Activated CD8-positive, alpha-beta T cell treated with anti-CD3 and anti-CD28 coated beads for 36 hours (primary cell): ENCODE results near the gene ETV6. TPM values are rescaled to one million over a fixed set of nuclear protein-coding genes. Genes with fewer than 3 reads are reported as not detected.

Experiments
- ATAC-seq: fragments of 200-7000 bp; cut with Tn5 transposase; one replicate; pipeline ENCODE4 v1.10.0; 2021; ENCODE audit warnings: mild to moderate bottlenecking, moderate library complexity
- CTCF ChIA-PET: fragments of 350-600 bp; sonication (Branson Sonifier 250); formaldehyde crosslinking; loops from one replicate; lab custom pipeline; 2021; ENCODE audit warnings: antibody characterized with exemption; lab: Charles Lee
- POLR2A ChIA-PET: fragments of 350-600 bp; sonication (Branson Sonifier 250); formaldehyde crosslinking; loops from one replicate; lab custom pipeline; 2021; ENCODE audit warnings: antibody characterized with exemption; lab: Charles Lee
- DNase-seq: peaks from one replicate; pipeline ENCODE4 v3.0.0-alpha.2; 2020
- H3K27ac Mint-ChIP-seq: one replicate; pipeline ENCODE4 v1.8.0; 2021; ENCODE audit warnings: mild to moderate bottlenecking, mixed read lengths
- H3K27me3 Mint-ChIP-seq: one replicate; pipeline ENCODE4 v1.8.0; 2021; ENCODE audit warnings: mixed read lengths
- H3K36me3 Mint-ChIP-seq: one replicate; pipeline ENCODE4 v1.8.0; 2021; ENCODE audit warnings: low read depth, mixed read lengths
- H3K4me1 Mint-ChIP-seq: one replicate; pipeline ENCODE4 v1.8.0; 2021; ENCODE audit warnings: low read depth, mixed read lengths
- H3K4me3 Mint-ChIP-seq: one replicate; pipeline ENCODE4 v1.8.0; 2021; ENCODE audit warnings: mild to moderate bottlenecking, moderate library complexity, mixed read lengths
- H3K9me3 Mint-ChIP-seq: one replicate; pipeline ENCODE4 v1.8.0; 2021; ENCODE audit warnings: mixed read lengths
- CTCF ChIP-seq: fragments of 200-600 bp; IDR thresholded peaks from one replicate; pipeline ENCODE4 v1.8.0; 2022; ENCODE audit warnings: antibody characterized with exemption, mild to moderate bottlenecking
- intact Hi-C: fragments of 100-400 bp; cut with micrococcal nuclease; formaldehyde crosslinking; loops from one replicate; pipeline ENCODE4 v1.10.0; 2022
- total RNA-seq, 2 experiments: library from RNA; stranded (reverse); gene quantifications; one replicate each; pipeline ENCODE4 v1.2.3, GENCODE V29; 2021

ETV6 gene
- total RNA-seq, 2 experiments from 2014 or later = 20.5 to 22.7 TPM

DNA sequence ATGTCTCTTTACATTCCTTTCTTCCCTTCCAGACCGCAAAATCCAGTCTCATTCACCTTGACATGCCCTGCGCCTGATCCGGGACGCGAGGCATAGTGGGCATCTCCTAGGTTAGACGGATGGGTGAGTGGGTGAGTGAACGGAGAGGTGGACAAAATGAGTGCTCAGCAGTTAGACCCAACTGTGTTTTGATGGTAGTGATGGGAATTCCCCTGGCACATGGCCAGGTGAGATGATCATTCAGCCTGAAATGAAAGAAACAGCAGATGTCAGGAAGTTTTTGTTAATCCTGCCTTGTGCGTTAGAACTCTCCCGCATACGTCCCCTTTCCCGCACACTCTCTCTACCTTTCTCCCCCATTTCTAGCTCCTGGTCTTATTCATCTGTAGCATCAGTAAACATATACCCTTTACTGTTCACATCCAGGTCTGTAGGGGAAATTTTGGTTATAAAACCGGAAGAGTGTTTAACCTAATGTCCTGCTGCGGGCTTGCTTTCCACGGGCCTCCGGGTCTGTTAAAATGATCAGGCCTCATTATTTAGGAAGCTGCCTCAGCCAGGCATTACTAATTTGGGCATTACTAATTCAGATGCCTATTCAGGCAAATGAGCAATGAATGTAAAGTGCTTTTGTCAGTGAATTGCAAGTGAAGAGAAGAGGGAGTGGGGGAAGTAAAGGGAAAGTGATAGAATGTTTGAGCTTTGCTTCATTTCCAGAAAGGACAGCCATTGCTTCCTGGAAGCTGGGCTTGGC lies 172.8 kb downstream of the ETV6 start:
- POLR2A ChIA-PET = interaction anchor here (1.0 to 1.3 kb wide), 2 partner anchors 50 to 172 kb away, joined by 3 read pairs; no protein-coding TSS in a partner anchor
- ATAC-seq = peak; percentile 56
- intact Hi-C loops = no loop called here
- Mint-ChIP-seq H3K27ac (peak overlapping the region; percentile 72), H3K4me1 (peaks cover 38% of the 10 kb centered on the region), H3K36me3 (peaks cover 20% of the 10 kb centered on the region), H3K27me3 (no peaks in the 10 kb centered on the region), H3K9me3 (no peaks in the 10 kb centered on the region), H3K4me3 (no peak overlapping the region)
- DNase-seq = peak; percentile 60
- CTCF ChIA-PET = interaction anchor here (0.7 to 0.9 kb wide), 2 partner anchors 8 to 14 kb away, joined by 3 read pairs; no protein-coding TSS in a partner anchor
- TF ChIP-seq CTCF = no peak

DNA sequence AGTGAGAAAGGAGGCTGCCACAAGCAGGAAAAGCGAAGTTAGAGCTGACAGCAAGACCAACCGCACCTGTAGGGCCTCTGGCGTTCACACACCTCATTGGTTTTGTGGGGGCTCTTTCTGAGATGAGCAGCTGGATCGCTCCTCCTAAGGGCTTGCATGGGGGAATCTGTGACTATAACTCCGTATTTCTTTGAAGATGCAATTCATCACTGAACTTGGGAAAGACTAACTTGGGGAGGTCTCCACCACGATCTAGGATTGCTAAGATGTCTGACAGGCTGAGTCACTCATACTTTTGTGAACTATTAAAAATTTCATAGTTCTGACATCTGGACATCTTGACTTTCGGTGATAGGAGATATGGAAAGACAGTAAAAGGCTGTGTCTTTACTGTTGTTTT lies 173.6 kb downstream of the ETV6 start:
- CTCF ChIA-PET = interaction anchor here (0.7 to 0.9 kb wide), 2 partner anchors 9 to 14 kb away, joined by 3 read pairs; no protein-coding TSS in a partner anchor
- peaks cover 18% of the 10 kb centered on the region for H3K36me3 Mint-ChIP-seq
- POLR2A ChIA-PET = interaction anchor here (1.0 to 1.3 kb wide), 2 partner anchors 51 to 173 kb away, joined by 3 read pairs; no protein-coding TSS in a partner anchor
- H3K4me3 Mint-ChIP-seq = no peak overlapping the region
- no peak for DNase-seq
- H3K27me3 Mint-ChIP-seq = no peaks in the 10 kb centered on the region
- ATAC-seq = no peak
- intact Hi-C loops = no loop called here
- TF ChIP-seq CTCF = no peak
- H3K4me1 Mint-ChIP-seq = peaks cover 33% of the 10 kb centered on the region
- H3K27ac Mint-ChIP-seq = no peak overlapping the region
- no peaks in the 10 kb centered on the region for H3K9me3 Mint-ChIP-seq

GRCh38 chr12:11823593-11823992 lies 174.1 kb downstream of the ETV6 start:
- POLR2A ChIA-PET = no interaction called here
- no peak overlapping the region for H3K4me3 Mint-ChIP-seq
- intact Hi-C loops = no loop called here
- H3K27ac Mint-ChIP-seq = no peak overlapping the region
- peaks cover 33% of the 10 kb centered on the region for H3K4me1 Mint-ChIP-seq
- no peak for TF ChIP-seq CTCF
- DNase-seq (no peak), ATAC-seq (no peak)
- peaks cover 18% of the 10 kb centered on the region for H3K36me3 Mint-ChIP-seq
- CTCF ChIA-PET = interaction anchor here (0.8 kb wide), 1 partner anchor 185 kb away, joined by 3 read pairs; no protein-coding TSS in a partner anchor
- no peaks in the 10 kb centered on the region for H3K9me3 Mint-ChIP-seq
- H3K27me3 Mint-ChIP-seq = no peaks in the 10 kb centered on the region

- H3K4me3 Mint-ChIP-seq = no peak overlapping the region
- H3K4me1 Mint-ChIP-seq = peaks cover 33% of the 10 kb centered on the region
These were observed 174.6 kb downstream of the ETV6 start for GRCh38 chr12:11824069-11824468.

More at GRCh38 chr12:11824069-11824468, 174.6 kb downstream of the ETV6 start:
- Mint-ChIP-seq H3K27ac (no peak overlapping the region), H3K36me3 (peaks cover 18% of the 10 kb centered on the region), H3K27me3 (no peaks in the 10 kb centered on the region), H3K9me3 (no peaks in the 10 kb centered on the region)
- intact Hi-C loops = no loop called here
- DNase-seq (no peak), ATAC-seq (no peak)
- ChIA-PET POLR2A (interaction anchor here (1.2 kb wide), 1 partner anchor 19 kb away, joined by 4 read pairs; no protein-coding TSS in a partner anchor), CTCF (interaction anchor here (0.8 kb wide), 1 partner anchor 184 kb away, joined by 3 read pairs; no protein-coding TSS in a partner anchor)
- no peak for TF ChIP-seq CTCF
